NCI-H2107 treated with DMSO at 0.1 percent for 48 hours (cell line): ENCODE measurements around the gene NCAPD2.
A peak's percentile ranks its signal among the peaks of the same experiment; 100 is the strongest.
"Not testable (repeated sequence)": the region's sequence is repeated elsewhere in the genome, so short reads cannot be mapped to it uniquely, and the experiment has no call there.

Experiments
- DNase-seq: peaks from one replicate; lab custom pipeline; 2025; ENCODE audit not compliant: unreplicated experiment; lab: John Stamatoyannopoulos, UW

The NCAPD2 gene

GRCh38 chr12:6546016-6546415 lies 52.1 kb downstream of the NCAPD2 start:
- no peak for DNase-seq

DNA sequence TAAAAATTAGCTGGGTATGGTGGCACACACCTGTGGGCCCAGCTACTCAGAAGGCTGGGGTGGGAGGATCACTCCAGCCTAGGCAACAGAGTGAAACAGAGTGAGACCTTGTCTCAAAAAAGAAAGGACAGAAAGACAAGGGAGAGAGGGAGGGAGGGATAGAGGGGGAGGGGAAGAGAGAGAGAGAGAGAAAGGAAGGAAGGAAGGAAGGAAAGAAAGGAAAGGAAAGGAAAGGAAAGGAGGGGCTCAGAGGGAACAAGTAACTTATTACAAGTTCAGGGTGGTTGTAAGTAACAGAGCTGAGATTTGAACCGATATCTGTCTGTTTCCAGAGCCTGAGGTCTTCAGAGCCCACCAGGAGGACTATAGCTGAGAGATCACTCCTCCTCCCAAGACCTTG lies 53.7 kb downstream of the NCAPD2 start:
- DNase-seq: no peak

GRCh38 chr12:6547987-6548386 lies 54.1 kb downstream of the NCAPD2 start:
- no peak for DNase-seq

- no peak for DNase-seq
These were observed 54.7 kb downstream of the NCAPD2 start for GRCh38 chr12:6548556-6548955.

- DNase-seq: no peak
These were observed 55.2 kb downstream of the NCAPD2 start for GRCh38 chr12:6548966-6549683.

GRCh38 chr12:6549684-6550151 lies 55.8 kb downstream of the NCAPD2 start:
- DNase-seq: no peak

DNA sequence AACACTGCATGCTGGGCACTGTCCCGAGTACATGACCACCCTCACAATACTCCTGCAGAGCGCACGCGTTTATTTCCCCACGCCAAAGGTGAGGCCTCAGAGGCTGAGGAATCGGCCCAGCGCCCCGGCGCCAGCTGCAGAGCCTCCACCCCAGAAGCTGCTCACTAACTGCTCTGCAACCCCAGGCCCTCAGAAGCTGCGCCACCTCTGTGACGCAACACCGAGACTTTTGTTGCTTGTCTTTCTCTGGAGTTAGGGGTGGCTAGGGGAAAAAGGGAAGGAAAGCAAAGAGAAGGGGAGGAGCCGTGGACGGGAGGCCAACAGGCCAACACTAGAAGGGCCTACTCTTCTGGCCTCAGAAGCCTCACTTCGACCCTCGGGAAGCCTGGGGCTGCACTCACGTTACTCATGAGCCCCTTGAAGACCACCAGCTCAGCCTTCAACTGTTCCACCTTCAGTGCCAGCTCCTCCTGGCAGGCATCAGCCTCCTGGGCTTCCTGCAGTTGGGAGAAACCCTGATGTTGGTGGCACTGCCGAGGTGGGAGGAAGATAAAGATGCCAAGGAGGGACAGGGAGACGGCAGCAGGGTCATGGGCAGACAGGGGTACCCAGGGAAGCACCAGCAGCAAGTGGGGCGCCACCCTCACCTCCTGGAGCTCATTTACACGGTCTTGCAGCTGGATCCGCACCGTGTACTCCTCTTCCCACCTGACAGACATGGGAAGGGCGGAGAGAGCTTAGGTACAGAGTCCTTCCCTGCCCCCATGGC lies 56.6 kb downstream of the NCAPD2 start:
- no peak for DNase-seq

GRCh38 chr12:6551063-6551461 lies 57.2 kb downstream of the NCAPD2 start:
- no peak for DNase-seq

- no peak for DNase-seq
These were observed 57.7 kb downstream of the NCAPD2 start for GRCh38 chr12:6551496-6552139.

DNA sequence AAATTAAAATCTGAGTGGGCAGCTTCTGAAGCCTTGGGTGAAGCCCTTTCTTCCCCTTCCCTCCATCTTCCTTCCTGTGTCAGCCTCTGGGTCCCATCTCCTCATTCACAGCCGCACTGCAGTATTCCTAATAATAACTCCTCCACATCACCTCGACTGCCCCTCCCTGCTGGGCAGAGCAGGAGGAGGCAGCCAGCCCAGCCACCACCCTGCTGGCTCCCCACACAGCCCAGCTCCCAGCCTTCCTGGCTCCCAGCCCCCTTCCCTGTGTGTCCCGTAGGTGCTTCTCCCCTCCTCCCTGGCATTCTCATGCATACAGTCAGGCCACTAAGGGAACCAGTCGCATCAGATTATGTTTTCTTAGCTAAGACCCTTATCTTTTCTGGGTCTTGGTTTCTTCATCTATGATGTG lies 58.2 kb downstream of the NCAPD2 start:
- no peak for DNase-seq

DNA sequence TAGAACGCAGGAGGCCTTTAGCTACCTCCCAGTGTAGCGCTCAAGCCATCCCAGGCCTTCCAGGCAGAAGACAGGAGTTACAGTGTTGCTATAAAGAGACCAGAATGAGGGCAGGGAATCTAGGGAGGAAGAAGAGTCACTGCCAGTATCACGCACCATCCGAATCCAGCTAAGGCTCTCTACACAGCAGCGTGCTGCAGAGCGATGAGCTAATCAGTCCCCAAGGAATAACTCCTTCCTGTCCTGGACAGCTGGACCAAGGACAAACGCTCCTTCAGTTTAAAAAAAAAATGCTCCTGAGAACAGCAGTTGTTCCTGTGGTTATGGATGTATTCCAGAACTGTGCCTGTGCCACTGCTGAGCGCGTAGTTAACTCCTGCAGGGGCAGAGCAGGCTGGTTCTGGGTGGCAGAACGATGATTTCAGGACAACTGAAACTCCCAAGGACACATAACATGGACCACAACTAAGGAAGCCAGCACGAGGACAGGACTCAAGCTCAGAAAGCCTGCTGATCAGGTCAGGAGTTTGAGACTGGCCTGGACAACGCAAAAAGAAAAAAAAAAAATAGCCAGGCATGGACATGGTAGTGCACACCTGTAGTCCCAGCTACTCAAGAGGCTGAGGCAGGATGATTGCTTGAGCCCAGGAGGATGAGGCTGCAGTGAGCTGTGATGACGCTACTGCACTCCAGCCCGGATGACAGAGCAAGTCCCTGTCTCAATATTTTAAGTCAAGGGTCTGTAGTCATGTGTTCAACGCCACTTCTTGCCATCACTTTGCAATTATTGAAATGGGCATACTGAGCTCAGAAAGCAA lies 59.4 kb downstream of the NCAPD2 start:
- DNase-seq: peak; percentile 64

DNA sequence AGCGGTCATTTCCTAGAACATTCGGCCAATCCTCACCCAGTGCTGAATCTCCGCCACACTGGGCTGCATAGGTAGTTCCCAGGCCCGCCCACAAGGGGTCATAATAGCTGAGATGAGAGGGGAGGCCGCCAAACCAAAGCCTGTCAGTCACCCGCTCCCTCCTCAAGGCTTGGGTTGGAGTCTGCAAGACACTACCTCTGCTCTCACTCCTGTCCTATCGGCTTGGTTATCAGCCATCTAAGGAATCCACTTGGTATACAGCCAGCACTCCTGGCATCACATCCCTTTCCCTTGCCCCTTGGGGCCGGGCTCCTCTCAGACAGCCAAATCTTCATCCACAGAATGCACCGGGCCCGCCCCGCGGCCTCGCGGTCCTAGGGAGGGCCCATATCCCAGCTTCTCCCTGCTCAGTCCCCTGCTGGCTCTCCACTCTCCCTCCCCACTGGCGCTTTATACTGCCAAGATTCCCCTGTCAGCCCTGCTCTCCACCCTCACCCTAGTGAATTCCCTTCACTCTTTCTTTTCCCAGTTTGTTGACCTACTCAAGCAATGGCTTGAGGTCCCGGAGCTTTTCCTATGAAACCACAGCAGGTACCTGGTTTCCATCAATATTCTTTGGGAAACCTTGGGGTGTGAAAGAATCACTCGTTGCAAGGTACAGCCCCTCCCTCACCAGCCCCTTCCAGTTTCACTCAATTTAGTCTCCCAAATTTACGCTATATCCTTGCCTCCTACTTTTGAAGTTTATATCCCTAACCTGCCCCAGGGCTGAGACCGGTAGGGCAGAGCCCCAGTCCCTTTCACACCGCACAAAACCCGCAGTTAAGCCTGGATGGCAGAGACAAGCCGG lies 60.5 kb downstream of the NCAPD2 start:
- peak; percentile 74 for DNase-seq

DNA sequence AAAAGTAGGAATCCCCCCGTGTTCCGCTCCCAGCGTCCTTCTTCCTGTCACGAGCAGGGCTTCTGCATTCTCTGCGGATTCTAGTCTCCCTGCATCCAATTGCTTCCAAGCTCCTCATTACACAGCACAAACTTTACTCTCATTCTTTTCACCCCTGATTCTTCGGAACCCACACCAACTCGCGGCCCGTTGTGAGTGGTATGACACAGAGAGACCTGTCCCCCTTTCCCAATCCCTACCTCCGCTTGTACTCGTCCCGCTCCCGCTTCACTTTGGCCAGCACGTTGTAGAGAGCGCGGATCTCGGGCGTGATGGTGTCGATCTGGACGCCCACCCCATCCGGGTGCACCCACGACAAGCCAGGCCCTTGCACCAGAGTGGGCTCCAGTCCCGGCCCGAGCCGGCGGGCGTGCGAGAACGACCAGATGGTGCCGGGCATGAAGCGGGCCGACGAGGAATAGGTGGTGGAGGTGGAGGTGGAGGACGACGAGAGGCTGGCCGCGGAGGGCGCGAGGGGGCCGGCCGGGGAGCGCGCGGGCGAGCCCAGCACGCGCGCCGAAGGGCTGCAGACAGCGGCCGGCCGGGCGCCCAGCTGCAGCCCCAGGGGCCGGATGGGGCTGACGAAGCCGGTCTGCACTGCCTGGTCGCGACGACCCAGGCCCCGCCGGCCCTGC lies 61.3 kb downstream of the NCAPD2 start:
- DNase-seq: no peak

DNA sequence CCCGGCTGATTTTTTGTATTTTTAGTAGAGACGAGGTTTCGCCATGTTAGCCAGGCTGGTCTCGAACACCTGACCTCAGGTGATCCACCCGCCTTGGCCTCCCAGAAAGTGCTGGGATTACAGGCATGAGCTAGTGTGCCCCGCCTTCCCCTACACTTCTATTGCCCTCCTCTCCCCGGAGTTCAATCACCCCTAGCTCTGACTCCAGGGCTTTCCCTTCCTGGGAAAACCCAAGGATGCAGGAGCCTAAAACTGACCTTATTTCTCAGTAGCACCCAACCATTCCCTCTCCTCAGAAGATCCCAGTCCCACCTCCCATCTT lies 62.6 kb downstream of the NCAPD2 start:
- DNase-seq: not testable (repeated sequence)

- DNase-seq: no peak
These were observed 63.0 kb downstream of the NCAPD2 start for GRCh38 chr12:6556857-6557256.

GRCh38 chr12:6558014-6558760 lies 64.3 kb downstream of the NCAPD2 start:
- not testable (repeated sequence) for DNase-seq

GRCh38 chr12:6559500-6559899 lies 65.6 kb downstream of the NCAPD2 start:
- DNase-seq: no peak

DNA sequence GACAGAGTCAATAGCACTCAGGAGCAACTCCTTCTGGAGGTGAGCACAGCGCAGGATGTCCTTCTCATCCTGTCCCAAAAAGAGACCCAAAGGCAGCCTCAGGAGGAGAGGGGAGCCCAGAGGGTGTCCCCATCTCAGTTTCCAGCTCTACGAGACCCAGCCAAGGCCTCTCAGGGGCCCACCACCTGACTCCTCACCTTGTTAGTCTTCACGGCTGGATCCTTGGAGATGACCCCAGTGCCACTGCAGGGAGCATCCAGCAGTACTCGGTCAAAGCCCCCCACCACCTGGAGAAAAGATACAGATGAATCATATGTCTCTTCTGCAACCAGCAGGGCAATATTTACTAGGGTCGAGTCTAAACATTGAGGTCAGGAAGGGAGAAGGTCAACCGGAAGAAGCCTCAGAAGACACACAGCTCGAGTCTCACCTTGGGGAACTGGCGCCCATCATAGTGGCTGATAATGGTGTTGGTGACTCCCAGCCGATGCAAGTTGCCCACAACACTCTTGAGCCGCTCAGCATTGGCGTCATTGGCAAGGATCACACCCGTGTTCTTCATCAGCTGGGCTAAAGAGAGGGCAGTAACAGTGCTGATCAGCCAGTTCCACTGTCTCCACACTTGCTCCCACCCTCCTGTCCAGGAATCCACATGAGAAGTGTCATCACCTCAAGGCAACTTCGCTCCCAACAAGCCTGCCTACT lies 66.8 kb downstream of the NCAPD2 start:
- no peak for DNase-seq
